K562 (cell line): ENCODE data around the gene CT47B1.

Source experiments
- ESRRA ChIP-seq: fragments of 450-650 bp; IDR thresholded peaks from 2 replicates; pipeline ENCODE4 v1.6.1; 2014; ENCODE audit warnings: low read depth, mild to moderate bottlenecking, moderate library complexity, borderline replicate concordance
- KAT2B ChIP-seq: IDR thresholded peaks from one replicate; pipeline ENCODE4 v1.6.1; 2012; ENCODE audit warnings: low read depth, mild to moderate bottlenecking, control low read depth, inconsistent platforms, low read length, moderate library complexity
- MBD2 ChIP-seq: sonication (generic); IDR thresholded peaks from 2 replicates; pipeline ENCODE4 v1.6.1; 2016; ENCODE audit warnings: low read depth, borderline replicate concordance
- SMARCA4 ChIP-seq: fragments of 450-650 bp; IDR thresholded peaks from 2 replicates; pipeline ENCODE4 v1.6.1; 2016
- TF ChIP-seq, protein P1 (sequence below): fragments of 450-650 bp; IDR thresholded peaks from 2 replicates; pipeline ENCODE4 v1.6.1; 2016
- TF ChIP-seq, protein P2 (sequence below): fragments of 250-450 bp; sonication (Bioruptor Pico); IDR thresholded peaks from 2 replicates; pipeline ENCODE4 v1.5.0; 2021; ENCODE audit warnings: mild to moderate bottlenecking, moderate library complexity
- TF ChIP-seq, protein P3 (sequence below), 3 experiments: IDR thresholded peaks in 2 of 3; conservative IDR thresholded peaks in 1 of 3; 2 replicates each; pipeline ENCODE4 v1.5.1; 2011 to 2012; ENCODE audit warnings: low read length in 3 of 3, mild to moderate bottlenecking in 3 of 3, control low read depth in 2 of 3, improper control_type of control experiment in 1 of 3, inconsistent platforms in 1 of 3, low read depth in 1 of 3, mixed read lengths in 1 of 3, moderate library complexity in 1 of 3; ENCODE audit not compliant: insufficient read depth in 2 of 3

DNA sequence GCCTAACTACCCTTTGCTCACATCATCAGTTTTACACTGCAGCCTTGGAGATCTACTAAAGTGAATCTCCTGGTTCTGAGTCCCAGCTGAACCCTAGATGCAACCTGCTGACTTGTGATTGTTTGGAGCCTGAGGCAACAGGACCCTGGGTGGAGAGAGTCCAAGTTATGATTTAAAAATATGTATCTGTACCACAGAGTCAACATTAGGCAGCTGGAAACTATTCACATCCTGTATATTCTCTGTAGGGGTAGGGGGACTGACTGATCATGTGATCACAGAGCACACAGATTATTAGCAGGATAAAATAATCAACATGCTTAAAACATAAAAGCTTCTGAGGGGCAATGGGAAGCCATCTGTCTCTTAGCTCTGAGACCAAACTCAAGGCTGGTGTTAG is 52.1 kb downstream of the CT47B1 start:
- TF ChIP-seq MBD2 (no peak), ESRRA (no peak), SMARCA4 (no peak), KAT2B (no peak)
- TF ChIP-seq, protein P1, sequence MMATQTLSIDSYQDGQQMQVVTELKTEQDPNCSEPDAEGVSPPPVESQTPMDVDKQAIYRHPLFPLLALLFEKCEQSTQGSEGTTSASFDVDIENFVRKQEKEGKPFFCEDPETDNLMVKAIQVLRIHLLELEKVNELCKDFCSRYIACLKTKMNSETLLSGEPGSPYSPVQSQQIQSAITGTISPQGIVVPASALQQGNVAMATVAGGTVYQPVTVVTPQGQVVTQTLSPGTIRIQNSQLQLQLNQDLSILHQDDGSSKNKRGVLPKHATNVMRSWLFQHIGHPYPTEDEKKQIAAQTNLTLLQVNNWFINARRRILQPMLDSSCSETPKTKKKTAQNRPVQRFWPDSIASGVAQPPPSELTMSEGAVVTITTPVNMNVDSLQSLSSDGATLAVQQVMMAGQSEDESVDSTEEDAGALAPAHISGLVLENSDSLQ: no peak
- TF ChIP-seq, protein P2, sequence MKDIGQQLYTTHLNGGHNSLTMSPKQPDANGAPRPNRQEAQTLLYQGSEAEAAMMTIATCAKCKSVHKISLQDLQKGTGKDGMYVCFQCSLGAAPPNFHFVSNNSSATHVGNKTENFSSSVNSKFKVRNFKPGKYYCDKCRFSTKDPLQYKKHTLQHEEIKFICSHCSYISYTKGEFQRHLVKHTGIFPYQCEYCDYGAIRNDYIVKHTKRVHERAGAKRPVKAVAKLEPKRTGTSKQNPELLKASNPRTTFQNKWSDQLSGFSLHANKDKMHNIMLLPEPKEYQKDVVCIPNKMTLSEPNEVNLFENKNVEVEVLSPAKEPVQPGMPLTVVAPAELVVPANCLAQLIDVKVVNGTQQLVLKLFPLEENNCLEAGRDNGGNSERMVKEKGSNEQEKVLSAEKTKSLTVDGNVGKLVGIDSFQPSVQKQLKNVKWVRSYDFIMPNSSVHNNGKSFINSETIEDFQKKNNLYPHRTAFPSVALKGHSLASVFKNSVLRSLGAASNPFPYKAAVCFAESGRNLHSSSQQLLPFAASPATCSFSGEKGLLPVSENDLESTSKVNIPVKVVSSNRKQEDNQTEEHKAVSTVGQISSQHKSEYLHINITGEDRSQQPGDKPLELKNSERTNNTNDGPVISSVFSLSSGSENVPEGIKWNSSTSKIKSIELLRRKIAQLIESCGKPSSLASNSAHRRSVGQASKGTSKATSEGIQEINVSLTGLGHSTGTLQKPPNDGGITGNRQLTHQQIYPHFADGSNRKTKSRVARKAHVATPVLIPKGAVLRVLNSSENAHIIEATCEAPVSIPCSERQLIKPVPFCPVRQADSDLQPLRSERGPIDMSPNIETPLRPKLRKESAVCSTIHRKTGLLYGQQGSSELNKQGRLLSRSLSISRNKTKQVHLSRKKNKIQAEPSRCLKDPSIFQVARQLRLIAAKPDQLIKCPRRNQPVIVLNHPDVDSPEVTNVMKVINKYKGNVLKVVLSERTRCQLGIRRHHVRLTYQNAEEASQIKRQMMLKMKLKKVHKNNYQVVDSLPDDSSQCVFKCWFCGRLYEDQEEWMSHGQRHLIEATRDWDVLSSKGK: no peak
- TF ChIP-seq, protein P3, sequence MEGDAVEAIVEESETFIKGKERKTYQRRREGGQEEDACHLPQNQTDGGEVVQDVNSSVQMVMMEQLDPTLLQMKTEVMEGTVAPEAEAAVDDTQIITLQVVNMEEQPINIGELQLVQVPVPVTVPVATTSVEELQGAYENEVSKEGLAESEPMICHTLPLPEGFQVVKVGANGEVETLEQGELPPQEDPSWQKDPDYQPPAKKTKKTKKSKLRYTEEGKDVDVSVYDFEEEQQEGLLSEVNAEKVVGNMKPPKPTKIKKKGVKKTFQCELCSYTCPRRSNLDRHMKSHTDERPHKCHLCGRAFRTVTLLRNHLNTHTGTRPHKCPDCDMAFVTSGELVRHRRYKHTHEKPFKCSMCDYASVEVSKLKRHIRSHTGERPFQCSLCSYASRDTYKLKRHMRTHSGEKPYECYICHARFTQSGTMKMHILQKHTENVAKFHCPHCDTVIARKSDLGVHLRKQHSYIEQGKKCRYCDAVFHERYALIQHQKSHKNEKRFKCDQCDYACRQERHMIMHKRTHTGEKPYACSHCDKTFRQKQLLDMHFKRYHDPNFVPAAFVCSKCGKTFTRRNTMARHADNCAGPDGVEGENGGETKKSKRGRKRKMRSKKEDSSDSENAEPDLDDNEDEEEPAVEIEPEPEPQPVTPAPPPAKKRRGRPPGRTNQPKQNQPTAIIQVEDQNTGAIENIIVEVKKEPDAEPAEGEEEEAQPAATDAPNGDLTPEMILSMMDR (IDR thresholded peaks at IDR 0.05 in 2 of 3, conservative IDR thresholded peaks at IDR 0.05 in 1 of 3; ENCODE audit: insufficient read depth in 2 of 3, low read depth in 1 of 3, low read length in 3 of 3): no peak
